SK-N-SH treated with all-trans-retinoic acid at 6 μM for 48 hours (cell line): ENCODE data around the gene POMP.

Experiments used
- ATAC-seq: fragments of 200-7000 bp; cut with Tn5 transposase; 3 replicates; pipeline ENCODE4 v1.9.1; 2020; ENCODE audit warnings: mild to moderate bottlenecking, moderate library complexity
- BACH2 ChIP-seq: fragments of 250-450 bp; sonication (Bioruptor Pico); IDR thresholded peaks from 2 replicates; pipeline ENCODE4 v1.9.0; 2021; ENCODE audit warnings: mild to moderate bottlenecking, borderline replicate concordance
- GLIS3 ChIP-seq: fragments of 250-450 bp; sonication (Bioruptor Pico); IDR thresholded peaks from 2 replicates; pipeline ENCODE4 v1.5.0; 2020; ENCODE audit warnings: mild to moderate bottlenecking, moderate library complexity
- ISL1 ChIP-seq: fragments of 250-450 bp; sonication (Bioruptor Pico); IDR thresholded peaks from 2 replicates; pipeline ENCODE4 v2.1.2; 2022; ENCODE audit warnings: mild to moderate bottlenecking, moderate library complexity
- PPARA ChIP-seq: fragments of 250-450 bp; sonication (Bioruptor Pico); IDR thresholded peaks from 2 replicates; pipeline ENCODE4 v1.5.0; 2020; ENCODE audit warnings: mild to moderate bottlenecking, borderline replicate concordance
- RARB ChIP-seq: fragments of 250-450 bp; sonication (Bioruptor Pico); IDR thresholded peaks from 2 replicates; pipeline ENCODE4 v1.8.0; 2021; ENCODE audit warnings: mild to moderate bottlenecking, moderate library complexity
- SNAI2 ChIP-seq: fragments of 250-450 bp; sonication (Bioruptor Pico); IDR thresholded peaks from 2 replicates; pipeline ENCODE4 v1.5.0; 2020; ENCODE audit warnings: mild to moderate bottlenecking, moderate library complexity
- TOX ChIP-seq: fragments of 250-450 bp; sonication (Bioruptor Pico); IDR thresholded peaks from 2 replicates; pipeline ENCODE4 v1.8.0; 2021; ENCODE audit warnings: mild to moderate bottlenecking, moderate library complexity, borderline replicate concordance
- ZFP30 ChIP-seq: fragments of 450-650 bp; formaldehyde crosslinking; IDR thresholded peaks from 2 replicates; pipeline ENCODE4 v1.5.0; 2022; ENCODE audit warnings: mild to moderate bottlenecking, moderate library complexity
- ZNF565 ChIP-seq: fragments of 450-650 bp; formaldehyde crosslinking; conservative IDR thresholded peaks from 2 replicates; pipeline ENCODE4 v1.5.0; 2020; ENCODE audit warnings: low read depth, mild to moderate bottlenecking, moderate library complexity
- ZNF70 ChIP-seq: fragments of 450-650 bp; formaldehyde crosslinking; IDR thresholded peaks from 2 replicates; pipeline ENCODE4 v1.5.0; 2020; ENCODE audit warnings: mild to moderate bottlenecking, moderate library complexity
- TF ChIP-seq, protein P1 (sequence below): fragments of 250-450 bp; sonication (Bioruptor Pico); IDR thresholded peaks from 2 replicates; pipeline ENCODE4 v1.5.1; 2020; ENCODE audit warnings: low read depth, mild to moderate bottlenecking, moderate library complexity
- TF ChIP-seq, protein P2 (sequence below): fragments of 250-450 bp; sonication (Bioruptor Pico); IDR thresholded peaks from 2 replicates; pipeline ENCODE4 v1.8.0; 2020; ENCODE audit warnings: mild to moderate bottlenecking, moderate library complexity, borderline replicate concordance
- TF ChIP-seq, protein P3 (sequence below): fragments of 250-450 bp; sonication (Bioruptor Pico); IDR thresholded peaks from 2 replicates; pipeline ENCODE4 v1.5.1; 2021; ENCODE audit warnings: mild to moderate bottlenecking, moderate library complexity
- TF ChIP-seq, protein P4 (sequence below): fragments of 250-450 bp; sonication (Bioruptor Pico); IDR thresholded peaks from 2 replicates; pipeline ENCODE4 v1.8.0; 2021; ENCODE audit warnings: low read depth, mild to moderate bottlenecking, moderate library complexity, borderline replicate concordance
- TF ChIP-seq, protein P5 (sequence below): fragments of 250-450 bp; sonication (Bioruptor Pico); IDR thresholded peaks from 2 replicates; pipeline ENCODE4 v1.5.0; 2020; ENCODE audit warnings: mild to moderate bottlenecking, moderate library complexity

Gene POMP

DNA sequence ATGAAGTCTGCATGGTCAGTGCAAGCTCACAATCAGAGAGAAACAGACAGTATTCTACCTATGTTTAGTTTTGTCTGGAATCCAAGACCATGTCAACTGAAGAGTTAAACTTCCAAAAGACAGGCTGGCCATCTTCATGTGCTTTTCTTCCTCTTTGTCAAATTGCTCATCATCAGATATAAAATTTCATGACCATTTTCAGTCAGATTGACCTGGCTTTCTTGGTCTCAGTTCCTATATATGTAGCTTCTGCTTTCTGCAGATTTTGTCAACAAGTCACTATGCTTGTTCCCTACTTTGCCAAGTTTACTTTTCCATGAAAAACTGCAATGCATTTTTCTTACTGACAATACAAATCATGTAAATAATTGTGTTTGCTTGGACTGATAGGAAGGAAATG, 46.0 kb downstream of the POMP start:
- TF ChIP-seq SNAI2 (CRISPR knock-in tag) (no peak), ZNF70 (no peak), ZFP30 (CRISPR knock-in tag) (no peak)
- TF ChIP-seq, protein P1, sequence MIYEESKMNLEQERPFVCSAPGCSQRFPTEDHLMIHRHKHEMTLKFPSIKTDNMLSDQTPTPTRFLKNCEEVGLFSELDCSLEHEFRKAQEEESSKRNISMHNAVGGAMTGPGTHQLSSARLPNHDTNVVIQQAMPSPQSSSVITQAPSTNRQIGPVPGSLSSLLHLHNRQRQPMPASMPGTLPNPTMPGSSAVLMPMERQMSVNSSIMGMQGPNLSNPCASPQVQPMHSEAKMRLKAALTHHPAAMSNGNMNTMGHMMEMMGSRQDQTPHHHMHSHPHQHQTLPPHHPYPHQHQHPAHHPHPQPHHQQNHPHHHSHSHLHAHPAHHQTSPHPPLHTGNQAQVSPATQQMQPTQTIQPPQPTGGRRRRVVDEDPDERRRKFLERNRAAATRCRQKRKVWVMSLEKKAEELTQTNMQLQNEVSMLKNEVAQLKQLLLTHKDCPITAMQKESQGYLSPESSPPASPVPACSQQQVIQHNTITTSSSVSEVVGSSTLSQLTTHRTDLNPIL (CRISPR knock-in tag): no peak
- TF ChIP-seq, protein P2, sequence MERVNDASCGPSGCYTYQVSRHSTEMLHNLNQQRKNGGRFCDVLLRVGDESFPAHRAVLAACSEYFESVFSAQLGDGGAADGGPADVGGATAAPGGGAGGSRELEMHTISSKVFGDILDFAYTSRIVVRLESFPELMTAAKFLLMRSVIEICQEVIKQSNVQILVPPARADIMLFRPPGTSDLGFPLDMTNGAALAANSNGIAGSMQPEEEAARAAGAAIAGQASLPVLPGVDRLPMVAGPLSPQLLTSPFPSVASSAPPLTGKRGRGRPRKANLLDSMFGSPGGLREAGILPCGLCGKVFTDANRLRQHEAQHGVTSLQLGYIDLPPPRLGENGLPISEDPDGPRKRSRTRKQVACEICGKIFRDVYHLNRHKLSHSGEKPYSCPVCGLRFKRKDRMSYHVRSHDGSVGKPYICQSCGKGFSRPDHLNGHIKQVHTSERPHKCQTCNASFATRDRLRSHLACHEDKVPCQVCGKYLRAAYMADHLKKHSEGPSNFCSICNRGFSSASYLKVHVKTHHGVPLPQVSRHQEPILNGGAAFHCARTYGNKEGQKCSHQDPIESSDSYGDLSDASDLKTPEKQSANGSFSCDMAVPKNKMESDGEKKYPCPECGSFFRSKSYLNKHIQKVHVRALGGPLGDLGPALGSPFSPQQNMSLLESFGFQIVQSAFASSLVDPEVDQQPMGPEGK: no peak
- TF ChIP-seq, protein P3, sequence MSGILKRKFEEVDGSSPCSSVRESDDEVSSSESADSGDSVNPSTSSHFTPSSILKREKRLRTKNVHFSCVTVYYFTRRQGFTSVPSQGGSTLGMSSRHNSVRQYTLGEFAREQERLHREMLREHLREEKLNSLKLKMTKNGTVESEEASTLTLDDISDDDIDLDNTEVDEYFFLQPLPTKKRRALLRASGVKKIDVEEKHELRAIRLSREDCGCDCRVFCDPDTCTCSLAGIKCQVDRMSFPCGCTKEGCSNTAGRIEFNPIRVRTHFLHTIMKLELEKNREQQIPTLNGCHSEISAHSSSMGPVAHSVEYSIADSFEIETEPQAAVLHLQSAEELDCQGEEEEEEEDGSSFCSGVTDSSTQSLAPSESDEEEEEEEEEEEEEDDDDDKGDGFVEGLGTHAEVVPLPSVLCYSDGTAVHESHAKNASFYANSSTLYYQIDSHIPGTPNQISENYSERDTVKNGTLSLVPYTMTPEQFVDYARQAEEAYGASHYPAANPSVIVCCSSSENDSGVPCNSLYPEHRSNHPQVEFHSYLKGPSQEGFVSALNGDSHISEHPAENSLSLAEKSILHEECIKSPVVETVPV: no peak
- TF ChIP-seq, protein P4, sequence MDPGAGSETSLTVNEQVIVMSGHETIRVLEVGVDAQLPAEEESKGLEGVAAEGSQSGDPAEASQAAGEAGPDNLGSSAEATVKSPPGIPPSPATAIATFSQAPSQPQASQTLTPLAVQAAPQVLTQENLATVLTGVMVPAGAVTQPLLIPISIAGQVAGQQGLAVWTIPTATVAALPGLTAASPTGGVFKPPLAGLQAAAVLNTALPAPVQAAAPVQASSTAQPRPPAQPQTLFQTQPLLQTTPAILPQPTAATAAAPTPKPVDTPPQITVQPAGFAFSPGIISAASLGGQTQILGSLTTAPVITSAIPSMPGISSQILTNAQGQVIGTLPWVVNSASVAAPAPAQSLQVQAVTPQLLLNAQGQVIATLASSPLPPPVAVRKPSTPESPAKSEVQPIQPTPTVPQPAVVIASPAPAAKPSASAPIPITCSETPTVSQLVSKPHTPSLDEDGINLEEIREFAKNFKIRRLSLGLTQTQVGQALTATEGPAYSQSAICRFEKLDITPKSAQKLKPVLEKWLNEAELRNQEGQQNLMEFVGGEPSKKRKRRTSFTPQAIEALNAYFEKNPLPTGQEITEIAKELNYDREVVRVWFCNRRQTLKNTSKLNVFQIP: no peak
- no peak for ATAC-seq

DNA sequence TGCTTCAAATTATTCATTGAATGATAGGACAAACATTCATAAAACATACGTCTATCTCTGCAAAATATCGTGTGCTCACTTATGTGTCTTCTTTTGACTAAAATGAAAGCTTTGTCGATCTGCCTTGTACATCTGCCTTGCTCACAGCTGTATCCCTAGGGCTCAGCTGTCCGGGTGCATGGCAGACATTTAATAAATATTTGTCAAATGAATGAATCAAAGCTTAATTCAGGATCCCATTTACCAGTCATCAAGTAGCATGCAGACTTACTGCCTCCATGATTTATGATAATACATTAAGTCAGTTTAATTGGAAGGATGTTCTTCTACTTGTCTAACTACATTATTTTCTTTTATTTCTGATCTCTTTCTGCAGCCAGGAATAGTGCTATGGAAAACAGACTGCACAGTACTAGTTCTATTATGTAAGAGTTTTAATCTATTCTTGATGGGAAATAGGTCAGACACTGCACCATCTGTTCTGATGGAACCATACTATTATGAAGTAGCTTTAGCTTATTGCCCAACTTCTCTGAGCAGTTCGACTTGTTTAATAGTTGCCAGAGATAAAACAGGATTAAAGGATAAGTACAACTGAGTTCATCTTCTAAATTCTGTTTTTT, 46.6 kb downstream of the POMP start:
- TF ChIP-seq ISL1 (CRISPR knock-in tag): 0 out of 2 replicates have a peak, but pooled peaks have one; percentile 7
- no peak for TF ChIP-seq ZFP30 (CRISPR knock-in tag)
- TF ChIP-seq, protein P4: no peak
- no peak for TF ChIP-seq GLIS3 (CRISPR knock-in tag)
- TF ChIP-seq ZNF565 (CRISPR knock-in tag): no peak
- TF ChIP-seq RARB (CRISPR knock-in tag): no peak
- peak; percentile 49 for ATAC-seq

DNA sequence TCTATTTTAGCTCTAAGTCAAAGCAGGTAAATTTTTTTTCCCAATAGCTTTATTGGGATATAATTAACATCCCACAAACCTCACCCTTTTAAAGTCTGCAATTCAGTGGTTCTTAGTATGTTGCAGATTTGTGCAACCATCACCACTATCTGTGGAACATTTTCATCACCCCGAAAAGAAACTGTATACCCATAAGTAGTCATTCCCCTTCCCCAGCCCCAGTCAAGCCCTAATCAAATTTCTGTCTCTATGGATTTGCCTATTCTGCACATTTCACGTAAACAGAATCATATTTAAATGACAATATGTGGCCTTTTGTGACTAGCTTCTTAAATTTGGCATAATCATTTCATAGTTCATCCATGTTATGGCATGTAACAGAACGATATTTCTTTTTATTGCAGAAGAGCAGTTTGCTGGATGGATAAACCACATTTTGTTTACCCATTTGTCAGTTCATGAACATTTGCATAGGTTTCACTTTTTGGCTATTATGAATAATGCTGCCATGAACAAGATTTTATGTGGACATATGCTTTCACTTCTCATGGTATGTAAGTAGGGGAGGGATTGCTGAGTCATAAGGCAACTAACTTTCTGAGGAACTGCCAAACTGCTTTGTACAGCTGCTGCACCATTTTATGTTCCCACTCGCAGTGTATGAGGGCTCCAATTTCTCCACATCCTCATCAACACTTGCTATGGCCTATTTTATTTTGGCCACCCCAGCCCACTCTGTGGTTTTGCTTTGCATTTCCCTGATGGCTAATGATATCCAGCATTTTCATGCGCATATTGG, 48.9 kb downstream of the POMP start:
- TF ChIP-seq RARB (CRISPR knock-in tag) (no peak), GLIS3 (CRISPR knock-in tag) (no peak), TOX (CRISPR knock-in tag) (no peak), SNAI2 (CRISPR knock-in tag) (no peak), ZNF70 (no peak), PPARA (no peak), BACH2 (CRISPR knock-in tag) (no peak), ZNF565 (CRISPR knock-in tag) (no peak)
- TF ChIP-seq, protein P5, sequence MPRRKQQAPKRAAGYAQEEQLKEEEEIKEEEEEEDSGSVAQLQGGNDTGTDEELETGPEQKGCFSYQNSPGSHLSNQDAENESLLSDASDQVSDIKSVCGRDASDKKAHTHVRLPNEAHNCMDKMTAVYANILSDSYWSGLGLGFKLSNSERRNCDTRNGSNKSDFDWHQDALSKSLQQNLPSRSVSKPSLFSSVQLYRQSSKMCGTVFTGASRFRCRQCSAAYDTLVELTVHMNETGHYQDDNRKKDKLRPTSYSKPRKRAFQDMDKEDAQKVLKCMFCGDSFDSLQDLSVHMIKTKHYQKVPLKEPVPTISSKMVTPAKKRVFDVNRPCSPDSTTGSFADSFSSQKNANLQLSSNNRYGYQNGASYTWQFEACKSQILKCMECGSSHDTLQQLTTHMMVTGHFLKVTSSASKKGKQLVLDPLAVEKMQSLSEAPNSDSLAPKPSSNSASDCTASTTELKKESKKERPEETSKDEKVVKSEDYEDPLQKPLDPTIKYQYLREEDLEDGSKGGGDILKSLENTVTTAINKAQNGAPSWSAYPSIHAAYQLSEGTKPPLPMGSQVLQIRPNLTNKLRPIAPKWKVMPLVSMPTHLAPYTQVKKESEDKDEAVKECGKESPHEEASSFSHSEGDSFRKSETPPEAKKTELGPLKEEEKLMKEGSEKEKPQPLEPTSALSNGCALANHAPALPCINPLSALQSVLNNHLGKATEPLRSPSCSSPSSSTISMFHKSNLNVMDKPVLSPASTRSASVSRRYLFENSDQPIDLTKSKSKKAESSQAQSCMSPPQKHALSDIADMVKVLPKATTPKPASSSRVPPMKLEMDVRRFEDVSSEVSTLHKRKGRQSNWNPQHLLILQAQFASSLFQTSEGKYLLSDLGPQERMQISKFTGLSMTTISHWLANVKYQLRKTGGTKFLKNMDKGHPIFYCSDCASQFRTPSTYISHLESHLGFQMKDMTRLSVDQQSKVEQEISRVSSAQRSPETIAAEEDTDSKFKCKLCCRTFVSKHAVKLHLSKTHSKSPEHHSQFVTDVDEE: no peak
- TF ChIP-seq, protein P1 (CRISPR knock-in tag): no peak
- TF ChIP-seq, protein P4: no peak
- ATAC-seq: peak; percentile 94
